Measurements from ENCODE around the gene NSG1. TPM values are rescaled to one million over a fixed set of nuclear protein-coding genes. Genes with fewer than 3 reads are reported as not detected.

NSG1 gene
- total and polyA plus RNA-seq, 2 donors (not counting 3 experiments of a cell fraction or from before 2014, with no cell fraction given) = 2.0 to 2.9 TPM

Other genes starting within 250 kb of the NSG1 start
- not detected in 2 replicates for gene OTOP1, start 160.2 kb upstream of the NSG1 start, total RNA-seq
- gene OTOP1, start 160.2 kb upstream of the NSG1 start, polyA plus RNA-seq = not detected in 2 replicates
- 11.5 and 13.2 TPM in 2 replicates for gene TMEM128, start 138.9 kb upstream of the NSG1 start, total RNA-seq
- gene TMEM128, start 138.9 kb upstream of the NSG1 start, polyA plus RNA-seq = 21.2 and 23.8 TPM in 2 replicates
- gene LYAR, start 96.9 kb upstream of the NSG1 start, total RNA-seq = 24.6 and 27.9 TPM in 2 replicates
- gene LYAR, start 96.9 kb upstream of the NSG1 start, polyA plus RNA-seq = 2.5 and 4.2 TPM in 2 replicates
- gene ZBTB49, start 96.9 kb upstream of the NSG1 start, total RNA-seq = 4.6 and 5.8 TPM in 2 replicates
- 3.8 TPM in 2 replicates for gene ZBTB49, start 96.9 kb upstream of the NSG1 start, polyA plus RNA-seq
- 29.9 and 31.2 TPM in 2 replicates for gene STX18, start 154.9 kb downstream of the NSG1 start, total RNA-seq
- gene STX18, start 154.9 kb downstream of the NSG1 start, polyA plus RNA-seq = 23.9 and 30.7 TPM in 2 replicates

Data from endothelial cell of umbilical vein (primary cell).